Measurements from ENCODE around the gene TNS4.

TNS4 gene

GRCh38 chr17:40452921-40453378 lies 48.5 kb downstream of the TNS4 start:
- in situ Hi-C loops (cut with MboI; ENCODE audit: low sequenced_read_pairs, unreplicated experiment), result no loop called here

GRCh38 chr17:40452216-40452787 lies 49.1 kb downstream of the TNS4 start:
- TF ChIP-seq CTCF (IDR thresholded peaks at IDR 0.05; ENCODE audit: borderline replicate concordance, control extremely low read depth, extremely low read depth, insufficient read depth, missing control alignments), result no peak
- in situ Hi-C loops (cut with MboI; ENCODE audit: low sequenced_read_pairs, unreplicated experiment), result no loop called here
- DNase-seq (ENCODE audit: low spot score), result no peak

More at GRCh38 chr17:40452921-40453378, 48.5 kb downstream of the TNS4 start:
- no peak for DNase-seq (ENCODE audit: low spot score)
- no peak for TF ChIP-seq CTCF (IDR thresholded peaks at IDR 0.05; ENCODE audit: borderline replicate concordance, control extremely low read depth, extremely low read depth, insufficient read depth, missing control alignments)

GRCh38 chr17:40451420-40451819 lies 50.0 kb downstream of the TNS4 start:
- in situ Hi-C loops (cut with MboI; ENCODE audit: low sequenced_read_pairs, unreplicated experiment), result no loop called here
- no peak for TF ChIP-seq CTCF (IDR thresholded peaks at IDR 0.05; ENCODE audit: borderline replicate concordance, control extremely low read depth, extremely low read depth, insufficient read depth, missing control alignments)
- DNase-seq (ENCODE audit: low spot score), result no peak

- DNase-seq (ENCODE audit: low spot score), result peak; percentile 64
- in situ Hi-C loops (cut with MboI; ENCODE audit: low sequenced_read_pairs, unreplicated experiment), result no loop called here
- TF ChIP-seq CTCF (IDR thresholded peaks at IDR 0.05; ENCODE audit: borderline replicate concordance, control extremely low read depth, extremely low read depth, insufficient read depth, missing control alignments), result peak; percentile 60
Observed at GRCh38 chr17:40450175-40450574, 51.2 kb downstream of the TNS4 start.

GRCh38 chr17:40448639-40449261 lies 52.7 kb downstream of the TNS4 start:
- no peak for DNase-seq (ENCODE audit: low spot score)
- TF ChIP-seq CTCF (IDR thresholded peaks at IDR 0.05; ENCODE audit: borderline replicate concordance, control extremely low read depth, extremely low read depth, insufficient read depth, missing control alignments), result no peak
- in situ Hi-C loops (cut with MboI; ENCODE audit: low sequenced_read_pairs, unreplicated experiment), result loop anchor here (10.0 kb wide), 2 partner anchors 86 to 166 kb away; no protein-coding TSS in a partner anchor

GRCh38 chr17:40448213-40448638 lies 53.2 kb downstream of the TNS4 start:
- no peak for DNase-seq (ENCODE audit: low spot score)
- in situ Hi-C loops (cut with MboI; ENCODE audit: low sequenced_read_pairs, unreplicated experiment), result loop anchor here (10.0 kb wide), 2 partner anchors 87 to 167 kb away; no protein-coding TSS in a partner anchor
- no peak for TF ChIP-seq CTCF (IDR thresholded peaks at IDR 0.05; ENCODE audit: borderline replicate concordance, control extremely low read depth, extremely low read depth, insufficient read depth, missing control alignments)
